Gastrocnemius medialis (tissue), 4 donors: ENCODE measurements around the gene LDOC1. TPM values are rescaled to one million over a fixed set of nuclear protein-coding genes. Genes with fewer than 3 reads are reported as not detected.
"Not testable (repeated sequence)": the region's sequence is repeated elsewhere in the genome, so short reads cannot be mapped to it uniquely, and the experiment has no call there.

Experiments used
- ATAC-seq, 2 donors: fragments of 150-250 bp; one replicate each; pipeline ENCODE4 v1.9.1; 2016
- DNase-seq, 2 donors: peaks; one replicate each; pipeline ENCODE4 v3.0.0-alpha.2; 2019
- H3K27ac ChIP-seq, 4 donors: fragments of 200-600 bp; sonication (generic); 1 replicate in 1 of 4; 2 replicates in 3 of 4; pipeline ENCODE4 v1.5.1; 2016 to 2018; ENCODE audit warnings: mild to moderate bottlenecking in 2 of 4, moderate library complexity in 1 of 4
- H3K27me3 ChIP-seq, 3 donors: fragments of 200-600 bp; sonication (generic) in 2 of 3; 1 replicate in 1 of 3; 2 replicates in 2 of 3; pipeline versions ENCODE4 v1.5.1 to v1.6.0; 2016 to 2019; ENCODE audit warnings: mild to moderate bottlenecking in 1 of 3, moderate library complexity in 1 of 3
- H3K36me3 ChIP-seq, 2 donors: fragments of 200-600 bp; sonication (generic) in 1 of 2; one replicate each; pipeline ENCODE4 v1.5.1; 2017 to 2018
- H3K4me1 ChIP-seq, 2 donors: fragments of 200-600 bp; sonication (generic) in 1 of 2; one replicate each; pipeline ENCODE4 v1.5.1; 2016 to 2017; ENCODE audit warnings: mild to moderate bottlenecking in 2 of 2
- H3K4me3 ChIP-seq, 4 donors: fragments of 200-600 bp; sonication (generic) in 3 of 4; 1 replicate in 1 of 4; 2 replicates in 3 of 4; pipeline ENCODE4 v1.5.1; 2016 to 2019; ENCODE audit warnings: mild to moderate bottlenecking in 2 of 4
- H3K9me3 ChIP-seq, 3 donors: fragments of 200-600 bp; sonication (generic) in 2 of 3; 1 replicate in 1 of 3; 2 replicates in 2 of 3; pipeline ENCODE4 v1.5.1; 2016 to 2019
- POLR2A ChIP-seq, 2 donors: fragments of 450-650 bp; IDR thresholded peaks; one replicate each; pipeline ENCODE4 v1.6.1; 2017; ENCODE audit warnings: antibody characterized with exemption in 2 of 2, mild to moderate bottlenecking in 2 of 2, moderate library complexity in 2 of 2
- in situ Hi-C, 4 donors: fragments of 200-750 bp; cut with MboI; loops; one replicate each; pipeline versions ENCODE4 v1.15.0 to v1.8.0; 2017; ENCODE audit warnings: low sequenced_read_pairs in 4 of 4
- intact Hi-C: fragments of 100-400 bp; cut with DNase I; formaldehyde crosslinking; loops from one replicate; pipeline ENCODE4 v1.15.1; 2023; ENCODE audit warnings: low total_unique reads
- total RNA-seq, 4 donors: library from RNA; depleted of rRNA; stranded (reverse); fragments of >200 nt; gene quantifications; one replicate each; pipeline versions ENCODE4 v1.1.0 to v1.2.3, GENCODE V29; 2016
- TF ChIP-seq, protein P1 (sequence below), 5 experiments: fragments of 450-650 bp in 3 of 5; fragments of 200-600 bp in 2 of 5; sonication (generic) in 2 of 5; IDR thresholded peaks in 4 of 5; conservative IDR thresholded peaks in 1 of 5; 1 replicate in 4 of 5; 2 replicates in 1 of 5; pipeline ENCODE4 v1.5.1; 2016 to 2019; ENCODE audit warnings: antibody characterized with exemption in 5 of 5, mild to moderate bottlenecking in 3 of 5, moderate library complexity in 3 of 5

Gene LDOC1
- total RNA-seq, 4 donors from 2014 or later, result 1.0 to 1.7 TPM; not detected in 2

DNA sequence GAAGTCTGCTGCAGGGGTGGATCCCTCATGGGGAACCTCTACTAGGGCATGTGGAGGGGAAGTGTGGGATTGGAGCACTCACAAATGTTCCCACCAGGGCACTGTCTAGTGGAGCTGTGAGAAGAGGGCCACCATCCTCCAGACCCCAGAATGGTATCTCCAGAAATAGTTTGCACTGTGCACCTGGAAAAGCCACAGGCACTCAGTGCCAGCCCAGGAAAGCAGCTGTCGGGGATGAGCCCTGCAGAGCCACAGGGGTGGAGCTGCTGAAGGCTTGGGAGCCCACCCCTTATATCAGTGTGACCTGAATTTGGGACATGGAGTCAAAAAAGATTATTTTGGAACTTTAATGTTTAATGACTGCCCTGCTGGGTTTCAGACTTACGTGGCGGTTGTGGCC, 25.0 kb upstream of the LDOC1 start:
- no peak overlapping the region for H3K27ac ChIP-seq
- intact Hi-C loops, result no loop called here
- H3K4me3 ChIP-seq, result no peak overlapping the region
- no peaks in the 10 kb centered on the region for H3K36me3 ChIP-seq
- in situ Hi-C loops, result no loop called here
- no peaks in the 10 kb centered on the region for H3K4me1 ChIP-seq
- no peaks in the 10 kb centered on the region for H3K27me3 ChIP-seq
- no peak for DNase-seq
- TF ChIP-seq, protein P1, sequence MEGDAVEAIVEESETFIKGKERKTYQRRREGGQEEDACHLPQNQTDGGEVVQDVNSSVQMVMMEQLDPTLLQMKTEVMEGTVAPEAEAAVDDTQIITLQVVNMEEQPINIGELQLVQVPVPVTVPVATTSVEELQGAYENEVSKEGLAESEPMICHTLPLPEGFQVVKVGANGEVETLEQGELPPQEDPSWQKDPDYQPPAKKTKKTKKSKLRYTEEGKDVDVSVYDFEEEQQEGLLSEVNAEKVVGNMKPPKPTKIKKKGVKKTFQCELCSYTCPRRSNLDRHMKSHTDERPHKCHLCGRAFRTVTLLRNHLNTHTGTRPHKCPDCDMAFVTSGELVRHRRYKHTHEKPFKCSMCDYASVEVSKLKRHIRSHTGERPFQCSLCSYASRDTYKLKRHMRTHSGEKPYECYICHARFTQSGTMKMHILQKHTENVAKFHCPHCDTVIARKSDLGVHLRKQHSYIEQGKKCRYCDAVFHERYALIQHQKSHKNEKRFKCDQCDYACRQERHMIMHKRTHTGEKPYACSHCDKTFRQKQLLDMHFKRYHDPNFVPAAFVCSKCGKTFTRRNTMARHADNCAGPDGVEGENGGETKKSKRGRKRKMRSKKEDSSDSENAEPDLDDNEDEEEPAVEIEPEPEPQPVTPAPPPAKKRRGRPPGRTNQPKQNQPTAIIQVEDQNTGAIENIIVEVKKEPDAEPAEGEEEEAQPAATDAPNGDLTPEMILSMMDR (IDR thresholded peaks at IDR 0.05 in 4 of 5, conservative IDR thresholded peaks at IDR 0.05 in 1 of 5), result no peak
- no peak for TF ChIP-seq POLR2A (IDR thresholded peaks at IDR 0.05)
- H3K9me3 ChIP-seq, result no peaks in the 10 kb centered on the region
- no peak for ATAC-seq

DNA sequence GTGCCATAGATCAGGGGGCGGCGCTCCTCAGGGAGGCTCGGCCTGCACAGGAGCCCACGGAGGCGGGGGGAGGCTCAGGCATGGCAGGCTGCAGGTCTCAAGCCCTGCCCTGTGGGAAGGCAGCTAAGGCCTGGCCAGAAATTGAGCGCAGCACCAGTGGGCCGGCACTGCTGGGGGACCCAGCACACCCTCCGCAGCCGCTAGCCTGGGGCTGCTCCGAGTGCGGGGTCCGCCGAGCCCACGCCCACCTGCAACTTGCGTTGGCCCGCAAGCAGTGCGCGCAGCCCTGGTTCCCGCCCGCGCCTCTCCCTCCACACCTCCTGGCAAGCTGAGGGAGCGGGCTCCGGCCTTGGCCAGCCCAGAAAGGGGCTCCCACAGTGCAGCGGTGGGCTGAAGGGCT, 11.6 kb upstream of the LDOC1 start:
- H3K4me1 ChIP-seq, in situ Hi-C loops, intact Hi-C loops, DNase-seq, ATAC-seq, H3K4me3 ChIP-seq, H3K36me3 ChIP-seq, H3K9me3 ChIP-seq, H3K27ac ChIP-seq, H3K27me3 ChIP-seq: not testable (repeated sequence)

DNA sequence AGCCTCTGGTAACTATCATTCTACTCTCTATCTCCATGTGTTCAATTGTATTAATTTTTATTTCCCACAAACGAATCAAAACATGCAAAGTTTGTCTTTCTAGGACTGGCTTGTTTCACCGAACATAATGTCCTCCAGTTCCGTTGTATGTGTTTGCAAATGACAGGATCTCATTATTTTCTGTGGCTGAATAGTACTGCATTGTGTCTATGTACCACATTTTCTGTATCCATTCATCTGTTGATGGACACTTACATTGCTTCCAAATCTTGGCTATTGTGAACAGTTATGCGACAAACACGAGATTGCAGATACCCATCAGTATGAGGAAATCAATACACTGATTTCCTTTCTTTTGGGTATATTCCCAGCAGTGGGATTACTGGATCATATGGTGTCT, 8.4 kb upstream of the LDOC1 start:
- Histone ChIP-seq H3K36me3 (no peaks in the 10 kb centered on the region), H3K4me1 (no peaks in the 10 kb centered on the region), H3K4me3 (no peak overlapping the region), H3K27me3 (no peaks in the 10 kb centered on the region), H3K27ac (no peak overlapping the region), H3K9me3 (no peaks in the 10 kb centered on the region)
- intact Hi-C loops (no loop called here), in situ Hi-C loops (no loop called here)
- ATAC-seq (no peak), DNase-seq (no peak)
- no peak for TF ChIP-seq POLR2A (IDR thresholded peaks at IDR 0.05)
- TF ChIP-seq, protein P1 (IDR thresholded peaks at IDR 0.05 in 4 of 5, conservative IDR thresholded peaks at IDR 0.05 in 1 of 5), result no peak

DNA sequence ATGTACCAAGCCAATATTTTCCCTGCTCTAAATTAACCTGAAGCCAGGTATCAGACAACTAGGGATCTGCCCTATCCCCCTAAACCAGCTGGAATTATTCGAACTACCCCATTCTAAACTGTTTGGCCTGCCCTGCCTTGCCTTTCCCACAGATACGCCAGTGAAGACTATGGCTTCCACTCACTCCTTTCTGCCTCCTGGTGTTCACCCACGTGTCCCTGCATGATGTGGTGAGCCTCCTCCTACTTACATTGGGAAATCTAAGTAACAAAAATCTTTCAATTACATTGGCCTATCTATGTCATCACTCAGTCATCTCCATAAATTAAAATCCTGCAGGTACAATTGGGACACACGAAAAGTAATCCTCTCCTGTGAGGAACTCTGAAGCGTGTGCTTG, 6.1 kb upstream of the LDOC1 start:
- H3K27ac ChIP-seq, result no peak overlapping the region
- TF ChIP-seq, protein P1 (IDR thresholded peaks at IDR 0.05 in 4 of 5, conservative IDR thresholded peaks at IDR 0.05 in 1 of 5), result no peak
- TF ChIP-seq POLR2A (IDR thresholded peaks at IDR 0.05), result no peak
- H3K4me1 ChIP-seq, result no peaks in the 10 kb centered on the region
- no peaks in the 10 kb centered on the region for H3K36me3 ChIP-seq
- no peaks in the 10 kb centered on the region for H3K9me3 ChIP-seq
- intact Hi-C loops, result no loop called here
- ATAC-seq (no peak), DNase-seq (no peak)
- H3K4me3 ChIP-seq, result no peak overlapping the region
- H3K27me3 ChIP-seq, result no peaks in the 10 kb centered on the region
- in situ Hi-C loops, result no loop called here

DNA sequence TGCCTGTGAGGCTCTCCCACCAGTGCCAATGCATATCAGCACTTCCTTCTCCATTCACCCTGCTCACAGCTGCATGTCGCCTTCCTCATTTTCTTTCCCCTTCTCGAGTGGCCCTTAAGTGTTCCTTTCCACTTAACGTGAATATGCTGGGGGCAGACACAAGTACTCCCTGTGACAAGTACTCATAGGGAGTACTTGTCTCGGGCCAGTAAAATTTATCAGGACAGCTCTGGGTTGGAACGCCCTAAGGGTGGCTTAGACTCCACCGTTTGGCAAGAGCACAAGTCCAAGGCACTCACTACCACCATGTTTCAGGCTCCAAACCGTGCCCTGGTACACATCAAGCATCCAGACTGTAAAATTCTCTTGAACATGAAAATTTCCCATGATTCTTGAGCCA, 3.9 kb upstream of the LDOC1 start:
- Histone ChIP-seq H3K36me3 (no peaks in the 10 kb centered on the region), H3K9me3 (no peaks in the 10 kb centered on the region), H3K4me3 (no peak overlapping the region), H3K27me3 (no peaks in the 10 kb centered on the region), H3K27ac (no peak overlapping the region), H3K4me1 (no peaks in the 10 kb centered on the region)
- ATAC-seq (no peak), DNase-seq (no peak)
- TF ChIP-seq, protein P1 (IDR thresholded peaks at IDR 0.05 in 4 of 5, conservative IDR thresholded peaks at IDR 0.05 in 1 of 5), result no peak
- no peak for TF ChIP-seq POLR2A (IDR thresholded peaks at IDR 0.05)
- intact Hi-C loops (no loop called here), in situ Hi-C loops (no loop called here)
